Calu3 (cell line): Measurements from ENCODE around the gene SNX17. TPM values are rescaled to one million over a fixed set of nuclear protein-coding genes. Genes with fewer than 3 reads are reported as not detected.

Experiments
- BruUV-seq: library from RNA; stranded (reverse); fragments of 400-500 nt; replicated peaks from 2 replicates; lab custom pipeline; 2021; lab: Mats Ljungman, UMichigan
- CTCF ChIA-PET: fragments of 300-600 bp; sonication (Branson Sonifier 250); formaldehyde crosslinking; loops from one replicate; lab custom pipeline; 2022; ENCODE audit warnings: antibody characterized with exemption; lab: Charles Lee
- DNase-seq: peaks from one replicate; pipeline ENCODE4 v3.0.0; 2022
- H3K27ac Mint-ChIP-seq: one replicate; pipeline ENCODE4 v1.8.0; 2022; ENCODE audit warnings: mixed read lengths; ENCODE audit not compliant: unreplicated experiment
- H3K27me3 Mint-ChIP-seq: one replicate; pipeline ENCODE4 v1.8.0; 2022; ENCODE audit warnings: mixed read lengths; ENCODE audit not compliant: unreplicated experiment
- H3K36me3 Mint-ChIP-seq: one replicate; pipeline ENCODE4 v1.8.0; 2022; ENCODE audit warnings: mild to moderate bottlenecking, moderate library complexity, mixed read lengths; ENCODE audit not compliant: insufficient read depth, unreplicated experiment
- H3K4me1 Mint-ChIP-seq: one replicate; pipeline ENCODE4 v1.8.0; 2022; ENCODE audit warnings: mild to moderate bottlenecking, low read depth, mixed read lengths; ENCODE audit not compliant: unreplicated experiment
- H3K4me3 Mint-ChIP-seq: one replicate; pipeline ENCODE4 v1.8.0; 2022; ENCODE audit warnings: mild to moderate bottlenecking, low read depth, moderate library complexity, mixed read lengths; ENCODE audit not compliant: unreplicated experiment
- H3K9me3 Mint-ChIP-seq: one replicate; pipeline ENCODE4 v1.8.0; 2022; ENCODE audit warnings: low read depth, mixed read lengths; ENCODE audit not compliant: unreplicated experiment
- intact Hi-C: fragments of 100-400 bp; cut with micrococcal nuclease; formaldehyde crosslinking; loops from one replicate; pipeline ENCODE4 v1.10.0; 2022; ENCODE audit not compliant: unreplicated experiment
- total RNA-seq: library from RNA; stranded (reverse); gene quantifications from 2 replicates; pipeline ENCODE4 v1.2.3, GENCODE V29; 2022
- TF ChIP-seq, protein P1 (sequence below): fragments of 200-600 bp; IDR thresholded peaks from one replicate; pipeline ENCODE4 v1.8.0; 2022; ENCODE audit warnings: antibody characterized with exemption; ENCODE audit not compliant: unreplicated experiment

Gene SNX17
- total RNA-seq, 1 experiment from 2014 or later = 85.3 TPM

DNA sequence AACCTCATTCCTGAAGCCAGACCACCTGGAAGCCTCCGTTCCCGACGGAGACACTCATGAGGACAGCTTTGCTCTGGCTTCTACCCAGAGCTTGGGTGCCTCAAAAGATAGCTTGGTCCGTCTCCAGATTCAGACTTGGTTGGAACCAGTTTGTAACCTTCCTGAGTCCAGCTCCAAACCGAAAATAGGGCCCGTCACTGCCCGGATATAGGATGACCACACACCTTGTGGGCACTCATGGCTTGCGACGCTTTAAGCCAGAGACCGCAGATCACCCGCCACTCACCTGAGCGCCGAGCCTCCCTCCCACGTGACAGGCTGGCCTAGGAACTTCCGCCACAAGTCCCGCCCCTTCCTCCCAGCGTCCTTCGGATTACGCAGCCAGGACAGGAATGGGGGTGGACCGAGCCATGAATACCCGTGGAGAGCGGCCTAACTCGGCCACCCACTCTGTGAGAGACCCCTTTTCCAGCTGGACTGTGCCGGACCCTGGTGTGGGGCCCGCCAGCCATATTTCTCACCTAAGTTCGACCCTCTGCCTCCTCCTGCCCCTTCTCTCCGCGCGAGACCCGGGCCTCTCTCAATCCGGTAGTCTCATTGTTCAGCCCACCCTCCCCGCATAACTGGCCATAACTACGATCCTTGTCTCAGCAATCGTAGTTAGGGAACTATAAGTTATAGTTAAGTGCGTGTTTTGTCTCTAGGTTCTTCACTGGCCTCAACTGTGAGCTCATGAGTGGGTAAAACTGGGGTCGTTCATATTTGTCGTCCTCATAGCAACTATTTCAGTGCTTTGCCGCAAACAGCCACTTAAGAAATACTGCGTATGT, 47.4 kb upstream of the SNX17 start, which contains the start of gene MPV17:
Gene MPV17, minus strand, starts transcription at position 332 of the 830 bp plus-strand sequence. CDS start 580 bp downstream, outside the sequence.
- CTCF ChIA-PET = interaction anchor here (0.6 to 1.2 kb wide), 2 partner anchors 19 to 30 kb away, joined by 3 read pairs; no protein-coding TSS in a partner anchor
- Mint-ChIP-seq H3K9me3 (no peaks in the 10 kb centered on the region), H3K36me3 (peaks cover 53% of the 10 kb centered on the region)

DNA sequence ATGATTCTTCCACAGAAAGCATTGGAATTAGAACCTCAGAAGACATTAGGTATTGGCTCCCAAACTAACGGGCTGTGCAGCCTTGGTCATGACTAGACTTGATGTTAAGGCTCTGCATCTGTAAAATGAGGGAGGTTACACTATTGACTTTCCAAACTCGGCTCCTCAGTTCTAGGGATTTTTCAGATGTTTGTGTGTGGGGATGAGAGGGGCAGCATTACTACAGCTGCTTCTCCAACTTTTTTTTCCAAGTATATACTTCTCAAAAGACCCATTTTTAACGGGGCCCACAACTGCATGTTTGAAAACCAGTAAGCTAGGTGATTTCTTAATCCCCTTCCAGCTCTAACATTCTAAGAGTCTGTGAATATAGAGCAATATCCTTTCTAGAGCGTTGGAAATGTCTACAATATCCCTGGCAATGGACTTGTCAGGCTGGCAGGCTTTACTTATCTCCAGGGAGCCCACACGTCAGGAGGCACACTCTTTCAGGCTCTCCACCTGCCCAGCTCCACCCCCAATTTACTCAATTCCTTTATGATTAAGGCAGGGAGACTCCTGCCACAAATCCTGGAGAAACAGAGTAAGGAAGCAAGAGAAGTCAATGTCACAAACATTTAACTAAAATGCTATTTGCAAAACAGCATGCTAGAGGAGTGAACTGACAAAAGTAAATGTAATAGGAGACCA, 46.7 kb upstream of the SNX17 start:
- H3K4me1 Mint-ChIP-seq = peaks cover 20% of the 10 kb centered on the region
- H3K36me3 Mint-ChIP-seq = peaks cover 56% of the 10 kb centered on the region
- H3K4me3 Mint-ChIP-seq = peak overlapping the region; percentile 91

More for the DNA sequence above, 47.4 kb upstream of the SNX17 start, which contains the start of gene MPV17:
- no peaks in the 10 kb centered on the region for H3K27me3 Mint-ChIP-seq
- H3K4me3 Mint-ChIP-seq = peak within 1 kb of the TSS; percentile 91
- intact Hi-C loops = loop anchor here (5.0 kb wide), 1 partner anchor 34 kb away; the partner anchor contains the start of gene GTF3C2
- peaks cover 20% of the 10 kb centered on the region for H3K4me1 Mint-ChIP-seq
- DNase-seq = peak; percentile 93
- peak within 1 kb of the TSS; percentile 96 for H3K27ac Mint-ChIP-seq
- TF ChIP-seq, protein P1, sequence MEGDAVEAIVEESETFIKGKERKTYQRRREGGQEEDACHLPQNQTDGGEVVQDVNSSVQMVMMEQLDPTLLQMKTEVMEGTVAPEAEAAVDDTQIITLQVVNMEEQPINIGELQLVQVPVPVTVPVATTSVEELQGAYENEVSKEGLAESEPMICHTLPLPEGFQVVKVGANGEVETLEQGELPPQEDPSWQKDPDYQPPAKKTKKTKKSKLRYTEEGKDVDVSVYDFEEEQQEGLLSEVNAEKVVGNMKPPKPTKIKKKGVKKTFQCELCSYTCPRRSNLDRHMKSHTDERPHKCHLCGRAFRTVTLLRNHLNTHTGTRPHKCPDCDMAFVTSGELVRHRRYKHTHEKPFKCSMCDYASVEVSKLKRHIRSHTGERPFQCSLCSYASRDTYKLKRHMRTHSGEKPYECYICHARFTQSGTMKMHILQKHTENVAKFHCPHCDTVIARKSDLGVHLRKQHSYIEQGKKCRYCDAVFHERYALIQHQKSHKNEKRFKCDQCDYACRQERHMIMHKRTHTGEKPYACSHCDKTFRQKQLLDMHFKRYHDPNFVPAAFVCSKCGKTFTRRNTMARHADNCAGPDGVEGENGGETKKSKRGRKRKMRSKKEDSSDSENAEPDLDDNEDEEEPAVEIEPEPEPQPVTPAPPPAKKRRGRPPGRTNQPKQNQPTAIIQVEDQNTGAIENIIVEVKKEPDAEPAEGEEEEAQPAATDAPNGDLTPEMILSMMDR = no peak
- TSS peak; percentile 97 for BruUV-seq

DNA sequence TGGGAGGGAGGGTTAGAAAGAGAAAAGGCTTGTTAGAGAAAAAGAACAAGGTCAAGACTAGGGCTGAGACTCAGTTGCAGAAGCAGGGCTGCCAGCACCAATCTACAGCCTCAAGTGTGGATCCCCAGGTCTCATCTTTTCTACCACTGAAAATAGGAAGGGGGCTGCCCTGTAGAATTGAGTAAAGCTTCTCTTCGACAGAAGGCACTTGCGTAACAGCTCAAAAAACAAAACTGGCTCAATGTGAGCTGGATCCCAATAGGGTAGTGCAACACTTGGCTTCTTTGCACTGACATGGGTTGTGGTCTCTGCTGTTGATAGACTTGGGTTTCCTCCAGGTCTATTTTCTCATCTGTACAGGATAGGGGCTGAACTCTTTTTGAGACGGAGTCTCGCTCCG, 45.7 kb upstream of the SNX17 start:
- intact Hi-C loops = loop anchor here (5.0 kb wide), 1 partner anchor 33 kb away; the partner anchor contains the start of gene GTF3C2
- H3K36me3 Mint-ChIP-seq = peaks cover 62% of the 10 kb centered on the region
- peaks cover 20% of the 10 kb centered on the region for H3K4me1 Mint-ChIP-seq
- DNase-seq = no peak
- H3K27me3 Mint-ChIP-seq = no peaks in the 10 kb centered on the region
- CTCF ChIA-PET = no interaction called here
- no peak overlapping the region for H3K4me3 Mint-ChIP-seq
- no TSS peak for BruUV-seq
- TF ChIP-seq, protein P1 = no peak
- peak overlapping the region; percentile 96 for H3K27ac Mint-ChIP-seq
- H3K9me3 Mint-ChIP-seq = no peaks in the 10 kb centered on the region

More for the DNA sequence above, 46.7 kb upstream of the SNX17 start:
- no TSS peak for BruUV-seq
- TF ChIP-seq, protein P1 = no peak
- H3K27me3 Mint-ChIP-seq = no peaks in the 10 kb centered on the region
- peak overlapping the region; percentile 96 for H3K27ac Mint-ChIP-seq
- CTCF ChIA-PET = interaction anchor here (0.6 kb wide), 1 partner anchor 30 kb away, joined by 3 read pairs; no protein-coding TSS in a partner anchor
- H3K9me3 Mint-ChIP-seq = no peaks in the 10 kb centered on the region
- DNase-seq = no peak
- intact Hi-C loops = loop anchor here (5.0 kb wide), 1 partner anchor 34 kb away; the partner anchor contains the start of gene GTF3C2

DNA sequence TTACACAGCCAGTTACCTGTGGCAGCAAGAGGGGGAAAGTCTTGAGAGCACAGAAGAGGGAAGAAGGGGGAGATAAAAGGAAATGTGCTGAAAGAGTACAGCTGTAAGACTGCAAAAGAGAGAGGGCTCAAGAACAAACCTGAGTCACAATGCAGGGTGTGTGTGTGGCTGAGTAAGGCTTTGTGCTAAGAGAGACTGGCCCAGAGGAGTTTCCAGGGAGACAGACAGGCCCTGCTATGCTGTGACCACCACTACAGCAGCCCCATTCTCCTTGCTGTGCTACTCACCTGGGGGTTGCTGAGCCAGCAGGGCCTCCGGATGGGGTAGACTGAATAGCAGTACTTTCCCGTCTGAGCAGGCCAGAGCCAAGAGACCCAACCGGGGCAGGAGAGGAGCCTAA, 35.1 kb upstream of the SNX17 start:
- Mint-ChIP-seq H3K27ac (no peak overlapping the region), H3K4me3 (no peak overlapping the region), H3K36me3 (peaks cover 37% of the 10 kb centered on the region), H3K4me1 (no peaks in the 10 kb centered on the region), H3K27me3 (no peaks in the 10 kb centered on the region), H3K9me3 (no peaks in the 10 kb centered on the region)
- BruUV-seq = no TSS peak
- TF ChIP-seq, protein P1 = no peak
- intact Hi-C loops = no loop called here
- no peak for DNase-seq
- CTCF ChIA-PET = no interaction called here
